Left ventricle myocardium inferior (tissue), 1 donor: Measurements from ENCODE around the gene MAP1LC3B2. TPM values are rescaled to one million over a fixed set of nuclear protein-coding genes. Genes with fewer than 3 reads are reported as not detected.
A peak's percentile ranks its signal among the peaks of the same experiment; 100 is the strongest.

Experiments used
- DNase-seq: peaks from one replicate; pipeline ENCODE4 v3.0.0-alpha.2; 2020
- H3K27ac ChIP-seq: fragments of 200-600 bp; replicated peaks from 2 replicates; pipeline ENCODE4 v1.8.0; 2021
- H3K27me3 ChIP-seq: fragments of 200-600 bp; 2 replicates; pipeline ENCODE4 v1.8.0; 2021; ENCODE audit warnings: low read depth
- H3K36me3 ChIP-seq: fragments of 200-600 bp; 2 replicates; pipeline ENCODE4 v1.8.0; 2021
- H3K4me1 ChIP-seq: fragments of 200-600 bp; 2 replicates; pipeline ENCODE4 v1.8.0; 2021
- H3K4me3 ChIP-seq: fragments of 200-600 bp; 2 replicates; pipeline ENCODE4 v1.8.0; 2021; ENCODE audit warnings: mild to moderate bottlenecking, moderate library complexity
- H3K9me3 ChIP-seq: fragments of 200-600 bp; replicated peaks from 2 replicates; pipeline ENCODE4 v1.8.0; 2021
- CTCF ChIP-seq: fragments of 200-600 bp; IDR thresholded peaks from 2 replicates; pipeline ENCODE4 v1.8.0; 2021; ENCODE audit warnings: antibody characterized with exemption, mild to moderate bottlenecking, borderline replicate concordance
- intact Hi-C: fragments of 100-400 bp; cut with micrococcal nuclease; formaldehyde crosslinking; loops from one replicate; pipeline ENCODE4 v1.11.0; 2022
- total RNA-seq: library from RNA; stranded (reverse); fragmentation: NEBNext Ultra II Directional; extraction: Animal tissue kit (Norgen Biotek cat#: 25700); gene quantifications from one replicate; pipeline ENCODE4 v1.2.1, GENCODE V29; 2021
- donor health status: DM: no; HTN: yes; CAD: no; lungs with severe emphysema.

The MAP1LC3B2 gene
- total RNA-seq, 1 donor from 2014 or later = 2.9 TPM

DNA sequence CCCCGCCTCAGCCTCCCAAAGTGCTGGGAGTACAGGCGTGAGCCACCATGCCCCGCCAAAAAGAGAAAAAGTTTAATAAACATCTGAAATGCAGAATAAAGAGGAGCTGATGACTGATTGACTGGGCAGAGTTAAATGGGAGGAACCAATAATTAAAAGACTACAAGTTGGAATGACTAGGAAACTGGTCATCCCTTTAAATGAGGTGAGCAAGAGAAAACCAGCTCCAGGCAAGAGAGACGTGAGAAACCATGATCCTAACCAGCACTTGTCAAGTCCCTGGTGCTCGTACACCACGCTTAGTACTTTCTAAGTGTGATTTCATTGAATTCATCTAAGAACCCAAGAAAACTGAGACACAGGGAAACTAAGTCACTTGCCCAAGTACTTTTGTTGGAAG is 47.9 kb downstream of the MAP1LC3B2 start:
- TF ChIP-seq CTCF = no peak
- intact Hi-C loops = no loop called here
- Histone ChIP-seq H3K27ac (no peak overlapping the region), H3K9me3 (no peaks in the 10 kb centered on the region), H3K36me3 (no peaks in the 10 kb centered on the region), H3K4me1 (peaks cover 33% of the 10 kb centered on the region), H3K27me3 (peaks cover 5% of the 10 kb centered on the region), H3K4me3 (no peak overlapping the region)
- no peak for DNase-seq

- intact Hi-C loops = no loop called here
- no peaks in the 10 kb centered on the region for H3K9me3 ChIP-seq
- no peak overlapping the region for H3K4me3 ChIP-seq
- peak; percentile 43 for TF ChIP-seq CTCF
- H3K36me3 ChIP-seq = no peaks in the 10 kb centered on the region
- H3K4me1 ChIP-seq = peaks cover 26% of the 10 kb centered on the region
- no peak for DNase-seq
- H3K27me3 ChIP-seq = peaks cover 5% of the 10 kb centered on the region
- H3K27ac ChIP-seq = peak overlapping the region; percentile 25
These were observed 50.3 kb downstream of the MAP1LC3B2 start for GRCh38 chr12:116609319-116610114.

DNA sequence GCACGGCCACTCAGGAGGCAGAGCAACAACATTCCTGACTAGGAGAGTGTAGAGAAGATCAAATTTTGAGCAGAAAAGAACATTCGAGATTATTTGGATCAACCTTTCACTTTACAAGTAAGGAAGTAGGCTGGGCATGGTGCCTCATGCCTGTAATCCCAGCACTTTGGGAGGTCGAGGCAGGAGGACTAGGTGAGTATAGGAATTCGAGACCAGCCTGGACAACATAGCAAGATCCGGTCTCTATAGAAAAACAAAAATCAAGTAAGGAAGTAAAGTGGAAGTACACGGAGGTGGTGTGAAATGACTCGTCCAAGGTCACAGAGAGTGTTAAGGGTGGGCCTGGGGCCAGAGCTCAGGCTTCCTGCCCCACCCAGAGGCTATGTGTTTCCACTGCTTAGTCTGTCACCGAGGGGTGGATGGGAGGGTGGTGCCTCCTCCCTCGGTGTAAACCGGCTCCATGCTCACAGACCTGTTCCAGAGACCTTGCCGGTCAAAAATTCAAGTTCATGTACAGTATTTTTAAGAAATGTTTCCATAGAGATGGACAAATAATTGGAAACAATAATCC is 51.9 kb downstream of the MAP1LC3B2 start:
- Histone ChIP-seq H3K9me3 (no peaks in the 10 kb centered on the region), H3K27ac (peak overlapping the region; percentile 32), H3K4me3 (no peak overlapping the region), H3K4me1 (peaks cover 29% of the 10 kb centered on the region), H3K27me3 (peaks cover 14% of the 10 kb centered on the region), H3K36me3 (no peaks in the 10 kb centered on the region)
- no peak for TF ChIP-seq CTCF
- peak; percentile 25 for DNase-seq
- intact Hi-C loops = no loop called here

DNA sequence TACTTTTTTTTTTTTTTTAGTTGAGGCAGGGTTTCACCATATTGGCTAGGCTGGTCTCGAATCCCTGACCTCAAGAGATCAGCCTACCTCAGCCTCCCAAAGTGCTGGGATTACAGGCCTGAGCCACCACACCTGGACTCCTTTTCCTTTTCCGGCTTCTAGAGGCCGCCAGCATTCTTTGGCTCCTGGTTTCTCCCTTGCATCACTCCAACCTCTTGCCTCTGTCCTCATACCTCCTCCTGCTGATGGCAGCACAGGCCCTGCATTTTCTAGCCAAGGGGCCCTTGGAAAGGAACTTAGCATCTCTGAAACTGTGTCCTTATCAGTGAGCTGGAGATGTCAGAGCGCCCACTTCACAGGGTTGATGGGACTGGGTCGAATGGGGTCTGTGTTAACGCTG is 53.3 kb downstream of the MAP1LC3B2 start:
- H3K4me3 ChIP-seq = no peak overlapping the region
- no peaks in the 10 kb centered on the region for H3K9me3 ChIP-seq
- H3K36me3 ChIP-seq = no peaks in the 10 kb centered on the region
- peaks cover 15% of the 10 kb centered on the region for H3K27me3 ChIP-seq
- no peak for TF ChIP-seq CTCF
- no peak overlapping the region for H3K27ac ChIP-seq
- peaks cover 29% of the 10 kb centered on the region for H3K4me1 ChIP-seq
- intact Hi-C loops = no loop called here
- no peak for DNase-seq

- TF ChIP-seq CTCF = no peak
- Histone ChIP-seq H3K27ac (no peak overlapping the region), H3K4me1 (peaks cover 29% of the 10 kb centered on the region), H3K36me3 (no peaks in the 10 kb centered on the region), H3K27me3 (peaks cover 15% of the 10 kb centered on the region), H3K9me3 (peaks cover 2% of the 10 kb centered on the region), H3K4me3 (no peak overlapping the region)
- intact Hi-C loops = no loop called here
- no peak for DNase-seq
These were observed 54.1 kb downstream of the MAP1LC3B2 start for GRCh38 chr12:116613256-116613655.
